Measurements from ENCODE around the gene MINAR2. TPM values are rescaled to one million over a fixed set of nuclear protein-coding genes. Genes with fewer than 3 reads are reported as not detected.

MINAR2 gene, protein sequence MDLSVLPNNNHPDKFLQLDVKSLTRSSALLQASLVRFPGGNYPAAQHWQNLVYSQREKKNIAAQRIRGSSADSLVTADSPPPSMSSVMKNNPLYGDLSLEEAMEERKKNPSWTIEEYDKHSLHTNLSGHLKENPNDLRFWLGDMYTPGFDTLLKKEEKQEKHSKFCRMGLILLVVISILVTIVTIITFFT
- total RNA-seq, result not detected

DNA sequence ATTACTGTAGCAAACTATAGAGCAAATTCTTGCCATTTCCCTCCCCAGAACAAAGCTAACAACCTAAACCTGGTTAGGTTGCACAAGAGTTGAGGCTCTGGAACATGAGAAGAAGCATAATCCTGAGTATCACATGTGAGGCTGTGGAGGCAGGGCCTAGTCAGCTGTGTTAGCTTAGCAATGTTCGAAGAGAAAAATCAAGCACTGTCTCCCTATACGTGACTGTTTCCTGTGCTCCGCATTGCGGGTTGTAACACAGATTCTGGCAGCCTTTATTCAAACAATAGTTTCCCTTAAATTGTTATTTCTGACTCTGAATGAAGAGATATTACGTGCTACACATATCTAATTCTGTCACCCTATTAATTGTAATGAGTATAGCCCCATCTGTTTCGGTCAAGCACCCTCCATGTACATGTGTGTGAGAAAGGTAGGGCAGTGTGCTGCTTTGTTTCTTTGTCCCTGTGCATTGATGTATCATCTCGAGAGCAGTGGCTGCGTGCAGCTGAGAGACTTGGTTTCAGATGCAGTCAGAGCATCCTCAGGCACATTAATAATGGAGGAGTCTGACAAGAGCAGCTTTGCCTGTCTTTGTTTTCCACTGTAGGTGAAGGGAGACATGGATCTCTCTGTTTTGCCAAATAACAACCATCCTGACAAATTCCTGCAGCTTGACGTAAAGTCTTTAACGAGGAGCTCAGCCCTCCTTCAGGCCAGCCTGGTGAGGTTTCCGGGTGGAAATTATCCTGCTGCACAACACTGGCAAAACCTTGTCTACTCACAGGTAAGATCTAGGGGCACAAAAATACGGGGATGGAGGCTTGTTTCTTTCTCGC is at the start of gene MINAR2:
MINAR2 (plus strand) TSS at position 523 of the 836 bp plus-strand sequence; CDS start at position 620, 97 bp downstream.
- no peaks in the 10 kb centered on the region for H3K9me3 Mint-ChIP-seq
- H3K4me3 Mint-ChIP-seq, result no peak within 1 kb of the TSS
- POLR2A ChIA-PET, result no interaction called here
- H3K27ac Mint-ChIP-seq, result no peak within 1 kb of the TSS
- no peaks in the 10 kb centered on the region for H3K27me3 Mint-ChIP-seq
- ATAC-seq (ENCODE audit: low read depth), result no peak
- DNase-seq, result no peak
- no peaks in the 10 kb centered on the region for H3K36me3 Mint-ChIP-seq
- H3K4me1 Mint-ChIP-seq, result no peaks in the 10 kb centered on the region

DNA sequence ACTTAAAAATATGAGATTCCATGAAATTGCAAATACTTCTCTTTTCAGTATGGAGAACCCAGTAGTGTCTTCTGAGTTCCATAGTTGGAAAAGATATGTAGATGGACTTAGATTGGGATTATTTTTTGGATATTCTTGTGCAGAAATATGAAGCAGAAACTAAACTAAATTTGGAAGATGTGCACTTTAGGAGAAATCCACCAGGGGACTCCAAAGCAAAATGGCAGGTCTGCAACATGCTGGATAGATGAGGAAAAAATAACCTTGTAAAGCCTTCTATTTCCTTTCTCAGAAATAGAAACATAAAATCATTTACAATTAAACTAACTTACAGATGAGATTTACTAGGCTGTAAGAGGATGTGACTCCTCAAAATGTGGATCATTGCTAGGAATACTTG is 49.2 kb upstream of the MINAR2 start:
- ATAC-seq (ENCODE audit: low read depth), result no peak
- H3K27me3 Mint-ChIP-seq, result no peaks in the 10 kb centered on the region
- no peaks in the 10 kb centered on the region for H3K36me3 Mint-ChIP-seq
- H3K4me3 Mint-ChIP-seq, result no peak overlapping the region
- DNase-seq, result no peak
- H3K27ac Mint-ChIP-seq, result no peak overlapping the region
- POLR2A ChIA-PET, result no interaction called here
- no peaks in the 10 kb centered on the region for H3K9me3 Mint-ChIP-seq
- no peaks in the 10 kb centered on the region for H3K4me1 Mint-ChIP-seq

DNA sequence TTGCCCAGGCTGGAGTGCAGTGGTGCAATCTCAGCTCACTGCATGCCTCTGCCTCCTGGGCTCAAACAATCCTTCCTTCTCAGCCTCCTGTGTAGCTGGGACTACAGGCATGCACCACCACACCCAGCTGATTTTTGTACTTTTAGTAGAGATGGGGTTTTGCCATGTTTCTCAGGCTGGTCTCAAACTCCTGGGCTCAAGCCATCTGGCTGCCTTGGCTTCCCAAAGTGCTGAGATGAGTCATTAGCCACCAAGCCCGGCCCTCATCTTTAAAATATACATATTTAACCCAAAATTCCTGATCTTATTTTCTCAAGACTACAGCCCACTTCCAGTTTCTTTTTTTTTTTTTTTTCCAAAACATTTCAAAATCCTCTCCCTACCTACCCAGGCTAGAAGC is 31.7 kb upstream of the MINAR2 start:
- Mint-ChIP-seq H3K9me3 (no peaks in the 10 kb centered on the region), H3K4me3 (no peak overlapping the region), H3K4me1 (no peaks in the 10 kb centered on the region), H3K36me3 (no peaks in the 10 kb centered on the region), H3K27ac (no peak overlapping the region), H3K27me3 (no peaks in the 10 kb centered on the region)
- ATAC-seq (ENCODE audit: low read depth) (no peak), DNase-seq (no peak)
- POLR2A ChIA-PET, result no interaction called here

DNA sequence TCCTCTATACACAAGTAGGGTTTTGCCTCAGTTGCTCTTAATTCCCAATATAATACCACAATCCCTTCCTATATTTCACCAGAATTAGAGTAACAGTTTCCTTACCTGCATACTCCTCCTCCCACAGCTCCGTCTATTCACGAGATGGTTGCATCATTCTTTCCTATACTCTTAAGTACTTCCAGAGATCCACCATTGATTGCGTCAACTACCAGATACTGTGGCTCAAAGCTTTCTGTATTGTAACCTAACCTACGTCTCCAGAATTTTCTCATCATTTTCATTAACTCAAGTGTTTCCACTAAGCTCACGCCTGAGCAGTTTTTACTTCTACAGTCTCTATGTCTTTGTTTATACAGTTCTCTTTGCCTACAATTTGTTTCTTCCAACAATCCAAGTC is 31.2 kb upstream of the MINAR2 start:
- no peaks in the 10 kb centered on the region for H3K36me3 Mint-ChIP-seq
- no peaks in the 10 kb centered on the region for H3K9me3 Mint-ChIP-seq
- H3K27me3 Mint-ChIP-seq, result no peaks in the 10 kb centered on the region
- no peaks in the 10 kb centered on the region for H3K4me1 Mint-ChIP-seq
- H3K4me3 Mint-ChIP-seq, result no peak overlapping the region
- ATAC-seq (ENCODE audit: low read depth), result no peak
- no peak for DNase-seq
- H3K27ac Mint-ChIP-seq, result no peak overlapping the region
- POLR2A ChIA-PET, result no interaction called here

DNA sequence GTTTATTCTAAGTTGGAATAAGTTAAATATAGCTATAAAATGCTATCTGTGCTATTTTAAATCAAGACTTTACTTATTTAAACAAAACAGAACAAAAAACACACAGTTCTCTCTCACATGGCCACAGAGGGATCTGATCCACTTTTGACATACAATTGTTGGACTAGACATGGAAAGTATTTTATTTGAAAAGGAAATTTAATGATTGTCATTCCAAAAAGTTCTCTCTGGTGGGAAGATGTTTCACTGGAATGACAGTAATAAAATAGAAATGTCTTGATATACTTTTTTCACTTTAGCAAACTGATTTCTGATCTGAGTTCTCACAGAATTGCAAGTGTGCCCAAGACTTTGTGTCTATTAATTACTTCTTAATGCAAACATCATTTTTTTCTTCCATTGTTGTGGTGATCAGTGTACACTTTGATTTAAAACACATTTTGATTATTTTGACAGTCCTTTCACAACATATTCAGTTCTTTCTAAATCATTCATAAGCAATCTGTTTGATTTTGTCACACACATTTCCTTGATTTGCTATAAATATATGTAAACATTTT is 30.1 kb upstream of the MINAR2 start:
- POLR2A ChIA-PET, result no interaction called here
- H3K27ac Mint-ChIP-seq, result no peak overlapping the region
- DNase-seq, result no peak
- H3K4me1 Mint-ChIP-seq, result no peaks in the 10 kb centered on the region
- no peak for ATAC-seq (ENCODE audit: low read depth)
- no peaks in the 10 kb centered on the region for H3K27me3 Mint-ChIP-seq
- H3K4me3 Mint-ChIP-seq, result no peak overlapping the region
- H3K36me3 Mint-ChIP-seq, result no peaks in the 10 kb centered on the region
- H3K9me3 Mint-ChIP-seq, result no peaks in the 10 kb centered on the region

DNA sequence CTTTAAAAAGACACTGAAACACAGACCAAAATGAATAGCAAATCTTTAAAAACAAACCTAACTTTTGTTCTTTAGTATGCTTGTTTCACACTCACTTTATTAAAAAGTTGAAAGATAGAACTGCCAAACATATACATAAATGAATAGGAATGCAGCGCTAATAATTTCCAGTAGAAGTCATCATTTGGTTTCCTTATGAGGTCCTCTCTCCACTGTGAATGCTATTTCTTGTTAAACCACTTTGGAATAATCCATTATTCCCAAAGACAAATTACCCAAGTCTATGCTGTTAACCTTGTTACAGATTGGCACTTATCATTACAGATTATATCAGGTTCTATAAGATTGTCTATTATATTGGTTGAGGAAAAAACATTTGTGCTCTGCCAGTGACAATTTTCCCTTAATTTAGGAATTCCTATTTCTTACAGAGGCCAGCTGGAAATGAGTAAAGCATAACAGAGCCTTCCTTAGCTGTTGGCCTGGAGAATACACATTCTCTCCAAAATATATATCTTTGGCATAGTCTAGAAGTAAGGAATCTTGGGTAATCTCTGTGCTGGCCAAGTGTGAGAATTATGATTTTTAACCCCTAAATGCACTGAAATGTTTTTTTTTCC is 29.3 kb upstream of the MINAR2 start:
- Mint-ChIP-seq H3K27ac (no peak overlapping the region), H3K4me3 (no peak overlapping the region), H3K36me3 (no peaks in the 10 kb centered on the region), H3K4me1 (no peaks in the 10 kb centered on the region), H3K9me3 (no peaks in the 10 kb centered on the region), H3K27me3 (no peaks in the 10 kb centered on the region)
- POLR2A ChIA-PET, result no interaction called here
- DNase-seq (no peak), ATAC-seq (ENCODE audit: low read depth) (no peak)

DNA sequence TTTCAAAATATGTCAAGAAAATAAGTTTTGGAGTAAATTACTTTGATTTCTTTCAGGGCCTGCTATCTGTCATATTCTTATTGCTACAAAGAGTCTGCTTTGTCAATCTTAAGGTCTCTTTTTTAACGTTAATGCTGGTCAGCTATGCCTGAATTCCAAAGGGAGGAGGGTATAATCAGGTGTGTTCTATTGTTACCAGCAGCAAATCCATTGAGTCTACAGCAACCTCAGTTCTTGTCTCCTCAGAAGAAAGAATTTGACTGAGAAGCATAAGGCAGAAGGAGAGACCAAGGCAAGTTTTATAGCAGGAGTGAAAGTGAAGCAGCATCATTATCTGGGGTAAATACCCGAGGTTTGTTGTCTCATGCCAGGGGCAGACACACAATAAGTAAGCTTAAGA is 23.7 kb upstream of the MINAR2 start:
- Mint-ChIP-seq H3K36me3 (no peaks in the 10 kb centered on the region), H3K4me3 (no peak overlapping the region), H3K27ac (no peak overlapping the region), H3K4me1 (no peaks in the 10 kb centered on the region), H3K9me3 (no peaks in the 10 kb centered on the region), H3K27me3 (no peaks in the 10 kb centered on the region)
- ATAC-seq (ENCODE audit: low read depth), result no peak
- POLR2A ChIA-PET, result no interaction called here
- no peak for DNase-seq

DNA sequence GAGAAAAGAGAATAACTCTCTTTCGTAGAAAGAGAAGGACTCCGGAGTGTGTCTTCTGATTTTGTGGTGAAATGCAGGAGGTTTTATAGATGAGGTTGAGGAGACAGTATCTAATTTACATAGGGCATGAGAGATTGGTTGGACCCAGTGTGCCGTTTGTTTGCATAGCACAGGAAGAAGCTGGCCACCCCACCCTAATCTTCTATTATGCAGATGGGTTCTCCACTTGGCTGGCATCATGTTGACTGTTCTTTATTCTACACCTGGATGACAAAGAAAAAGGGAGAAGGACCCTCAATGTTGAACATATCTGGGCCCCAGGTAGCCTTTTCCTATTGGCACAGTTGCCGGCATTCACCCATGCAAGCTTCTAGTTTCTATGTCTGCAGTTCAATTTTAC is 23.2 kb upstream of the MINAR2 start:
- POLR2A ChIA-PET, result no interaction called here
- Mint-ChIP-seq H3K27ac (no peak overlapping the region), H3K4me1 (no peaks in the 10 kb centered on the region), H3K27me3 (no peaks in the 10 kb centered on the region), H3K9me3 (no peaks in the 10 kb centered on the region), H3K36me3 (no peaks in the 10 kb centered on the region), H3K4me3 (no peak overlapping the region)
- DNase-seq, result no peak
- ATAC-seq (ENCODE audit: low read depth), result no peak

DNA sequence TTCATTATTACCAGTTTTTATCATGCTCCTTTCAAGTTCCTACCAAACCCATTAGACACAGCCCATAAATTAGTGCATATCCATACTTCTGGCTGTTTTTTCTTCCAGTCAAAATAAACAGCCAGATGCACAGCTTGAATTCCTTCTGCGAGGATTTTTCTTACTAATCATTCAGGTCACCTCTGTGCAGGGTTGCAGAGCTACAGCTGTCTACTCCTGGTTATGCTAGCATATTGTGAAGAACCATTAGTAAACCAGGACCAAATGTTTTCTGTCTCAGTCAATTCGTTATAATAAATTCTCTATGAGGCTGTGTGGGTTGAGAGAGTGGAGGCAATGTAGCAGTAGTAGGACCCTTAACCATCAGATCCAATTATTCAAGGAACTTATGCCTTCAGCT is 8.1 kb upstream of the MINAR2 start:
- Mint-ChIP-seq H3K27me3 (no peaks in the 10 kb centered on the region), H3K9me3 (no peaks in the 10 kb centered on the region), H3K27ac (no peak overlapping the region), H3K36me3 (no peaks in the 10 kb centered on the region), H3K4me3 (no peak overlapping the region), H3K4me1 (no peaks in the 10 kb centered on the region)
- ATAC-seq (ENCODE audit: low read depth) (no peak), DNase-seq (no peak)
- POLR2A ChIA-PET, result no interaction called here

DNA sequence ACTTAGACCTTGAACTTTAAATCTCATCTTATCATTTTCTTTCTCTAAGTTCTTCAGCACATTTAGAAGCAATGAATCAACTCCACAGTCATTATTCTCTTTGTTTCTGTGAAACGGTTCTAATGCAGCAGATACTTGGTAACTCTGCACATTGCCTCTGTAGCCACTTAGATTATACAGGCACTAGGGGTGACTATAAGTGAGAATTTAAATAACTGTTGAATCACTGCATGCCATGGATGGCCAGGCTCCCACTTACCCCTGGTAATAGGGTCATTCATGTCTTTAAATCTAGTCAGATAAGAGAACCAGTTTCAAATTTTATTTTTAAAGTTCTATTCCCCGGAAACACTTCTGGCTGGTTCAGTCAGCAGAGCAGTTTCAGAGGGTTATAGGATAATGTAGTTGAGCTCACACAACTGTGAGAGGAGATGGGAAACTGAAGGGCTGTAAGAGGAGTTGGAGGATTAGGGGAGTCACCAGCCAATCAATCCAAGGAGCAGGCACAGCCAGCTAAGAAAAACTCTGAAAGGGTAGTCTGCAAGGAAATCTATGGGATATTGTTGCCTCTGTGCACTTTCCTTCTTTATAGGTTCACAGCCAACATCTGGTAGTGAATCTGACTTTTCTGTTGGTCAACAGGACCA is 4.2 kb upstream of the MINAR2 start:
- DNase-seq (no peak), ATAC-seq (ENCODE audit: low read depth) (no peak)
- Mint-ChIP-seq H3K36me3 (no peaks in the 10 kb centered on the region), H3K27me3 (no peaks in the 10 kb centered on the region), H3K27ac (no peak overlapping the region), H3K4me1 (no peaks in the 10 kb centered on the region), H3K4me3 (no peak overlapping the region), H3K9me3 (no peaks in the 10 kb centered on the region)
- POLR2A ChIA-PET, result no interaction called here

DNA sequence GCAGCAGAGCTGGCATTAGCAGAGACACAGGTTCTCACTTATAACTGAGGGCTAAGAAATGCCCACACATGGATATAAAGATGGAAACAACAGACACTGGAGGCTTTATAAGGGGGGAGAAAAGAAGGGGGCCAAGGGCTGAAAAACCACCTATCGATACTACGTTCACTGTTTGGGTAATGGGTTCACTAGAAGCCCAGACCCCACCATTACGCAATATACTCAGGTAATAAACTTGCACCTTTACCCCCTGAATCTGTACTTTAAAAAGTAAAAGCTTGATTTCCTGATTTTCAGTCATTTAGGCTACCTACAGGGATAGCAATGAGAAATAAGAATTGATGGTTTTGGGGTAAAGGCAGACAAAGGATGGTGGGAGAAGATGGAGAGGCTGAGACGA is 1.9 kb upstream of the MINAR2 start:
- ATAC-seq (ENCODE audit: low read depth) (no peak), DNase-seq (no peak)
- Mint-ChIP-seq H3K9me3 (no peaks in the 10 kb centered on the region), H3K4me1 (no peaks in the 10 kb centered on the region), H3K36me3 (no peaks in the 10 kb centered on the region), H3K27ac (no peak overlapping the region), H3K27me3 (no peaks in the 10 kb centered on the region), H3K4me3 (no peak overlapping the region)
- POLR2A ChIA-PET, result no interaction called here

DNA sequence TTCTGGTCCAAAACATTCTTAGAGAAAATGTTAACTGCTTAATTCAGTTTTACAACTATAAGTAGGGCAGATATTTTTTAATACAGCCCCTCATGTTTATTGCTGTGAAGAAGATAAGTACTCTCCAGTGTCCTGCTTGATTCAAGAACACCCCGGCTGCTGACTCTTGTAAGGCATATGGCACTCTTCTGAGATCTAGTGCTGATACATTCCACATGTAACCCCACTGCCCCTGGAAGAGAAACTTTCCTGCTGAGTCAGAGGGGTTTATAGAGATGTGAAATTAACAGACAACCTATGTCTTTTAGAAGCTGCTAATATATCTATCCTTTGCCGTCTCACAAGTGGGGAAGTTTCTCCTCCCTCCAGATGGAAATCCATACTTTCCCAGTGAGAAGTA is 1.0 kb upstream of the MINAR2 start:
- ATAC-seq (ENCODE audit: low read depth) (no peak), DNase-seq (no peak)
- H3K4me1 Mint-ChIP-seq, result no peaks in the 10 kb centered on the region
- H3K27ac Mint-ChIP-seq, result no peak overlapping the region
- no peak overlapping the region for H3K4me3 Mint-ChIP-seq
- no peaks in the 10 kb centered on the region for H3K27me3 Mint-ChIP-seq
- no peaks in the 10 kb centered on the region for H3K36me3 Mint-ChIP-seq
- POLR2A ChIA-PET, result no interaction called here
- no peaks in the 10 kb centered on the region for H3K9me3 Mint-ChIP-seq

DNA sequence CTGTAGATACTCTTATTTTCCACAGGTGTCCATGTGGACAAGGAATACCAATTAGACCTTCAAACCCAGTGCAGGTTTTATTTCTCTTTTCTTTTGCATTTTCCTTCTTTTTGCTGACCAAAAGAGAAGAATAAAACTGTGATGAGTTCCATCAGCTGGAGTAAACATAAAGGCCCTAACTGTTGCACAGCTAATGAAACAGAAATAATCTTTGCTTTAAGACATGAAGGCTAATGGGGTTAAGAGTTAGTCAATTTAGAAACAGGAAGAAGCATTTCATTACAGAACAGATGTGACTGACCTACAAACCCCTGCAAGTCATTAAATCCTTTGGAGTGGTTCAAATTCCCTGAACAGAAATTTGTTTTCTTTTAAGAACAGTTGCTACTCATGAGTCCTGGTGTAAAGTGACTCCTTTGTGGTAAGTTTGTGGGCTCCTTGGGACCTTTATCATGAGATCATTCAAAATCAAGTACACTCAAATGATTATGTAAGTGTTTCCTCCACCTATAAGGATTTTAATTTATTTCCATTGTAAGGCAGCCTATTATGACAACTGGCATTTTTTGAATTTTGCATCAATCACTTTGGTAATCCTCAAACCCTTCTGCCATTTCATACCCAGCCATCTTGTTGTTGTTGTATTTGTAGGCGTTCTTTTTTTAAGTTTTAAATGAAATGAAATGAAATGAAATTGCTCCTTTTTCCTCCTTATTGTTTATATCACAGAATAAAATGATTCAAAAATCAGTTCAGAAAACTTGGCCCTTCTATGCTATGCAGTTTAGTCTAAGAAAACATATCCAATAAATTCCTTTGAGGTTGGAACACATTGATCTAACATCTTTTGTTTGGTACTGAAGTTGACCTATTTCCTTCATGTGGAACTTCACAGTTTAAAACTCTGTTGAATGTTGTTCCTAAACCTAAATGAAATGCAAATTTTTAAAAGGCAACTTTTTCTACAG is 1.3 kb downstream of the MINAR2 start:
- Mint-ChIP-seq H3K36me3 (no peaks in the 10 kb centered on the region), H3K27ac (no peak overlapping the region), H3K27me3 (no peaks in the 10 kb centered on the region), H3K4me1 (no peaks in the 10 kb centered on the region), H3K4me3 (no peak overlapping the region), H3K9me3 (no peaks in the 10 kb centered on the region)
- ATAC-seq (ENCODE audit: low read depth) (no peak), DNase-seq (no peak)
- POLR2A ChIA-PET, result no interaction called here
